HepG2 (cell line): Measurements from ENCODE around the gene CDK11B. TPM values are rescaled to one million over a fixed set of nuclear protein-coding genes. Genes with fewer than 3 reads are reported as not detected.

Experiments
- AKAP8 ChIP-seq: sonication (generic); formaldehyde crosslinking; IDR thresholded peaks from 2 replicates; pipeline ENCODE4 v1.5.1; 2020; ENCODE audit warnings: mild to moderate bottlenecking, missing genetic modification reagents
- ATAD3A ChIP-seq: sonication (generic); formaldehyde crosslinking; IDR thresholded peaks from 2 replicates; pipeline ENCODE4 v1.4.0; 2020; ENCODE audit warnings: missing genetic modification reagents
- SP2 ChIP-seq: sonication (generic); formaldehyde crosslinking; IDR thresholded peaks from 2 replicates; pipeline ENCODE4 v1.5.1; 2020; ENCODE audit warnings: mild to moderate bottlenecking, missing genetic modification reagents
- SP5 ChIP-seq: IDR thresholded peaks from 2 replicates; pipeline ENCODE4 v1.6.1; 2016; ENCODE audit warnings: low read depth, borderline replicate concordance
- ZFP82 ChIP-seq: sonication (generic); formaldehyde crosslinking; IDR thresholded peaks from 2 replicates; pipeline ENCODE4 v1.5.1; 2020; ENCODE audit warnings: mild to moderate bottlenecking, missing genetic modification reagents, borderline replicate concordance
- ZNF34 ChIP-seq: sonication (generic); formaldehyde crosslinking; IDR thresholded peaks from 2 replicates; pipeline ENCODE4 v1.4.0; 2020; ENCODE audit warnings: mild to moderate bottlenecking, missing genetic modification reagents, borderline replicate concordance
- ZNF407 ChIP-seq: sonication (generic); formaldehyde crosslinking; IDR thresholded peaks from one replicate; pipeline ENCODE4 v1.5.1; 2020; ENCODE audit warnings: mild to moderate bottlenecking, missing genetic modification reagents; ENCODE audit errors: not compliant biosample characterization
- ZNF703 ChIP-seq: sonication (generic); formaldehyde crosslinking; IDR thresholded peaks from 2 replicates; pipeline ENCODE4 v1.5.1; 2020; ENCODE audit warnings: missing genetic modification reagents, mild to moderate bottlenecking, moderate library complexity, borderline replicate concordance
- polyA plus RNA-seq, 8 experiments: library from polyadenylated mRNA; depleted of rRNA in 3 of 8; stranded (reverse) in 7 of 8; unstranded in 1 of 8; fragments of >200 nt; fragmentation: Illumina TruSeq in 4 of 8; extraction: Trizol in 4 of 8; gene quantifications; 2 replicates each; pipeline versions ENCODE4 v1.2.1 to v1.2.3, GENCODE V29; 2011 to 2016; ENCODE audit warnings: low read depth in 4 of 8, missing spikeins in 1 of 8, mixed read lengths in 1 of 8; ENCODE audit not compliant: insufficient read depth in 1 of 8
- total RNA-seq, 5 experiments: library from RNA; depleted of rRNA; stranded (reverse); fragments of >200 nt; fragmentation: Illumina TruSeq; extraction: Trizol; gene quantifications; 2 replicates each; pipeline ENCODE4 v1.2.3, GENCODE V29; 2016; ENCODE audit warnings: low read depth in 1 of 5
- TF ChIP-seq, protein P1 (sequence below): sonication (generic); formaldehyde crosslinking; IDR thresholded peaks from 2 replicates; pipeline ENCODE4 v1.4.0; 2020; ENCODE audit warnings: mild to moderate bottlenecking, missing genetic modification reagents
- TF ChIP-seq, protein P2 (sequence below): sonication (generic); formaldehyde crosslinking; IDR thresholded peaks from 2 replicates; pipeline ENCODE4 v1.4.0; 2020; ENCODE audit warnings: missing genetic modification reagents, mild to moderate bottlenecking, borderline replicate concordance

The CDK11B gene
- total and polyA plus RNA-seq, 2 of the 13 experiments (the other 11 are each of a cell fraction or from before 2014, with no cell fraction given) = 3.6 to 15.1 TPM

- TF ChIP-seq ZFP82 (CRISPR knock-in tag) (peak; percentile 88), SP2 (CRISPR knock-in tag) (peak; percentile 62), ZNF34 (no peak), ATAD3A (CRISPR knock-in tag) (0 out of 2 replicates have a peak, but pooled peaks have one; percentile 57), AKAP8 (CRISPR knock-in tag) (peak; percentile 63; the same call in 1 of the 2 replicates), SP5 (CRISPR knock-in tag) (peak; percentile 15; the same call in 1 of the 2 replicates), ZNF703 (CRISPR knock-in tag) (no peak), ZNF407 (CRISPR knock-in tag) (peak; percentile 77)
- TF ChIP-seq, protein P1, sequence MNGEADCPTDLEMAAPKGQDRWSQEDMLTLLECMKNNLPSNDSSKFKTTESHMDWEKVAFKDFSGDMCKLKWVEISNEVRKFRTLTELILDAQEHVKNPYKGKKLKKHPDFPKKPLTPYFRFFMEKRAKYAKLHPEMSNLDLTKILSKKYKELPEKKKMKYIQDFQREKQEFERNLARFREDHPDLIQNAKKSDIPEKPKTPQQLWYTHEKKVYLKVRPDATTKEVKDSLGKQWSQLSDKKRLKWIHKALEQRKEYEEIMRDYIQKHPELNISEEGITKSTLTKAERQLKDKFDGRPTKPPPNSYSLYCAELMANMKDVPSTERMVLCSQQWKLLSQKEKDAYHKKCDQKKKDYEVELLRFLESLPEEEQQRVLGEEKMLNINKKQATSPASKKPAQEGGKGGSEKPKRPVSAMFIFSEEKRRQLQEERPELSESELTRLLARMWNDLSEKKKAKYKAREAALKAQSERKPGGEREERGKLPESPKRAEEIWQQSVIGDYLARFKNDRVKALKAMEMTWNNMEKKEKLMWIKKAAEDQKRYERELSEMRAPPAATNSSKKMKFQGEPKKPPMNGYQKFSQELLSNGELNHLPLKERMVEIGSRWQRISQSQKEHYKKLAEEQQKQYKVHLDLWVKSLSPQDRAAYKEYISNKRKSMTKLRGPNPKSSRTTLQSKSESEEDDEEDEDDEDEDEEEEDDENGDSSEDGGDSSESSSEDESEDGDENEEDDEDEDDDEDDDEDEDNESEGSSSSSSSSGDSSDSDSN (CRISPR knock-in tag) = peak; percentile 69
- TF ChIP-seq, protein P2, sequence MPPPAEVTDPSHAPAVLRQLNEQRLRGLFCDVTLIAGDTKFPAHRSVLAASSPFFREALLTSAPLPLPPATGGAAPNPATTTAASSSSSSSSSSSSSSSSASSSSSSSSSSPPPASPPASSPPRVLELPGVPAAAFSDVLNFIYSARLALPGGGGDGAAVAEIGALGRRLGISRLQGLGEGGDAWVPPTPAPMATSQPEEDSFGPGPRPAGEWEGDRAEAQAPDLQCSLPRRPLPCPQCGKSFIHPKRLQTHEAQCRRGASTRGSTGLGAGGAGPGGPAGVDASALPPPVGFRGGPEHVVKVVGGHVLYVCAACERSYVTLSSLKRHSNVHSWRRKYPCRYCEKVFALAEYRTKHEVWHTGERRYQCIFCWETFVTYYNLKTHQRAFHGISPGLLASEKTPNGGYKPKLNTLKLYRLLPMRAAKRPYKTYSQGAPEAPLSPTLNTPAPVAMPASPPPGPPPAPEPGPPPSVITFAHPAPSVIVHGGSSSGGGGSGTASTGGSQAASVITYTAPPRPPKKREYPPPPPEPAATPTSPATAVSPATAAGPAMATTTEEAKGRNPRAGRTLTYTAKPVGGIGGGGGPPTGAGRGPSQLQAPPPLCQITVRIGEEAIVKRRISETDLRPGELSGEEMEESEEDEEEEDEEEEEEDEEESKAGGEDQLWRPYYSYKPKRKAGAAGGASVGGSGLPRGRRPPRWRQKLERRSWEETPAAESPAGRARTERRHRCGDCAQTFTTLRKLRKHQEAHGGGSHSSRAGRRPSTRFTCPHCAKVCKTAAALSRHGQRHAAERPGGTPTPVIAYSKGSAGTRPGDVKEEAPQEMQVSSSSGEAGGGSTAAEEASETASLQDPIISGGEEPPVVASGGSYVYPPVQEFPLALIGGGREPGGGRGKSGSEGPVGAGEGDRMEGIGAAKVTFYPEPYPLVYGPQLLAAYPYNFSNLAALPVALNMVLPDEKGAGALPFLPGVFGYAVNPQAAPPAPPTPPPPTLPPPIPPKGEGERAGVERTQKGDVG (CRISPR knock-in tag) = 0 out of 2 replicates have a peak, but pooled peaks have one; percentile 51
Measured at GRCh38 chr1:1615256-1616044, 43.4 kb downstream of the CDK11B start, which contains the start of gene MIB2 (continued).
